Cerebellar nuclear complex (tissue), 1 donor: Measurements from ENCODE around the gene WFDC2.

ENCODE experiments used
- DNase-seq, 2 experiments: peaks; one replicate each; lab custom pipeline; 2025; lab: John Stamatoyannopoulos, UW

Gene WFDC2, protein sequence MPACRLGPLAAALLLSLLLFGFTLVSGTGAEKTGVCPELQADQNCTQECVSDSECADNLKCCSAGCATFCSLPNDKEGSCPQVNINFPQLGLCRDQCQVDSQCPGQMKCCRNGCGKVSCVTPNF

DNA sequence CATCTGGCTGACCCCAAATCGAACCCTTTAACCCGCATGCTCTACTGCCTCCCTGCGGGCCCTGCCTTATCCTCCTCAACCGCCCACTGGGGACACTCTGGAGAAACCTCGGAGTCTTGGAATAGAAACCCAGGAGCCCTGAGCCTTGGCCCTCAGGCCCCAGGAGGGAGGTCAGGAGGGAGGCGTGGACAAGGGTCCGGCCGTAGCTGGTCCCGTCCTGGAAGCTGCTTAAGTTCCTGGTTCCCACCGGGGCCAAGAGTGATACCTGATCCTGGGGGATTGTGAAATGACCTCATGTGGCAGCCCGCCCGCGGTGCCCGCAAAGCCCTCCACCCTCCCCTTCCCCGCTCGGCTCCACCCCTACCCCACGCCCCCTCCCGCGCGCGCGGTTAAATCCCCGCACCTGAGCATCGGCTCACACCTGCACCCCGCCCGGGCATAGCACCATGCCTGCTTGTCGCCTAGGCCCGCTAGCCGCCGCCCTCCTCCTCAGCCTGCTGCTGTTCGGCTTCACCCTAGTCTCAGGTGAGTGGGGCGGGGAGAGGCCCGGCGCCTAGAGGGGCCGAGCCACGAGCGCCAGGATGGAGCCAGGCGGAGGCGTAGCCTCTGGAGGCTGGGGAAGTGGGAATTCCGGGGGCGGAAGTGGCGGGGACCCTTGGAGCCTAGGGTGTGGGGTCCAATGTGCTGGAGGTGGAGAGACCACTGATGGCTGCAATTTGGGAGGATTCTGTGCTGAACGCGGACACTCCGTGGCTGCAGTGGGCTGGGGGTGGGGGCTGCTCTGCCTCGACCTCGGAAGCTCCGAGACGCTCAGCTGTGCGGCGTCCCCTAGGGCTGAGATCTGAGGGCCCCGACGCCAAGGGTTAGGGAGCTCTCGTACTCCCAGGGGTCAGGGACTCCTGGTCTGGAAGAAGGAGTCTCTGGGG is at the start of gene WFDC2:
TSS of gene WFDC2 (plus strand) at position 418 of the 926 bp plus-strand sequence. CDS start at position 447, 29 bp downstream.
- DNase-seq: no peak

- no peak for DNase-seq
Observed at GRCh38 chr20:45420125-45420524, 49.4 kb upstream of the WFDC2 start.

- DNase-seq: no peak
Observed at GRCh38 chr20:45423700-45424099, 45.9 kb upstream of the WFDC2 start.

DNA sequence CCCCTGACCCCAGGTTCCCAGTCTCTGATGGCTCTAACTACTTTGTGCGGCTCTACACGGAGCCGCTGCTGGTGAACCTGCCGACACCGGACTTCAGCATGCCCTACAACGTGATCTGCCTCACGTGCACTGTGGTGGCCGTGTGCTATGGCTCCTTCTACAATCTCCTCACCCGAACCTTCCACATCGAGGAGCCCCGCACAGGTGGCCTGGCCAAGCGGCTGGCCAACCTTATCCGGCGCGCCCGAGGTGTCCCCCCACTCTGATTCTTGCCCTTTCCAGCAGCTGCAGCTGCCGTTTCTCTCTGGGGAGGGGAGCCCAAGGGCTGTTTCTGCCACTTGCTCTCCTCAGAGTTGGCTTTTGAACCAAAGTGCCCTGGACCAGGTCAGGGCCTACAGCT is 44.0 kb upstream of the WFDC2 start:
- no peak for DNase-seq

DNA sequence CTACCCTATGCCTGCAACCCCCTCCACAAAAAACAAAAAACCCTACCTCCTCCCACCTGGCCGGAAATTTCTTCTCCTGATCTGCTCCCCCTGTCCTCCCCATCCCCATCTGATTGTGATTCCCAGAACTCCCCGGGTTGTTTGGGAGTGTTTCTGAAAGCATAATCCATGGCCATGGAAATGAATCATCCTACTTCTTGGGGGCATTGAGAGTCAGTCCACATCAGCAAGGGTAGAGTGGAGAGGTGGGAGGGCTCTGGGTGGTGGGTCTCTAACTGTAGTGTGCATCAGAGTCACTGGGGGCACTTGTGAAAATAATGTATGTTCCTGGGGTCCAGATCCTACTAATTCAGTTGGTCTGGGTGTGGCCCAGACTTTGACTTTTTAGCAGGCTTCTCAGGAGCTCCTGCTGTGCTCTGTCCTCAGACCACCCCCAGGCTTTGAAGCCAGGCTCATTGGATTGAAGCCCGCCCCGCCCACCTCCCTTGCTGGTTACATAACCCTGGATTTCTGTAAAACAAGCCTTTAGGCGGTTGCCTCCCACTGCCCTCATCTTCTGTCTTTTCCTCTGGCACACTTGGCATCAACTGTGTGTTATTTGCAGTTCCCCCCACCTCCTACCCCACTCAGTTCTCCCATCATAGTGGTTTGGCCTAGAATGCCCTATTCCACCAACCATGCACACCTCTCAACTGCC is 43.1 kb upstream of the WFDC2 start:
- no peak for DNase-seq

GRCh38 chr20:45427236-45428149 is 42.1 kb upstream of the WFDC2 start:
- DNase-seq: no peak

GRCh38 chr20:45429618-45430017 is 39.9 kb upstream of the WFDC2 start:
- no peak for DNase-seq

DNA sequence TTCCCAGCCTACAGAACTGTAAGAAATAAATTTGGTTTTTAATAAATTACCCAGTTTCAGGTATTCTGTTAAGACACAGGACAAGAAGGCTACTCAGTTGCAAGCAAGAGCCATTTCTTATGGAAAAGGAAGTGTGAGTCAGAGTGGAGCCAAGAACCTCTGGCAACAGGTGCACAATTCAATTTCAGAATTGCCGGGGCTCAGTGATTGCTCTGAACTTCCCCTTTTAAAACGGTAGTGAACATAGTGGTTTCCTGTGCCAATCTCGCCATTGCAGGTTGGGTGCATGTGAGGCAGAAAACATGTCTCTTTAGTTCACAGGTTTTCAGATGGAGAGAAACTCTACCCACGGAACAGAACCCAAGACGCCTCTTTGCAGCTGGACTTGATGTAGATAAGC is 37.3 kb upstream of the WFDC2 start:
- no peak for DNase-seq

DNA sequence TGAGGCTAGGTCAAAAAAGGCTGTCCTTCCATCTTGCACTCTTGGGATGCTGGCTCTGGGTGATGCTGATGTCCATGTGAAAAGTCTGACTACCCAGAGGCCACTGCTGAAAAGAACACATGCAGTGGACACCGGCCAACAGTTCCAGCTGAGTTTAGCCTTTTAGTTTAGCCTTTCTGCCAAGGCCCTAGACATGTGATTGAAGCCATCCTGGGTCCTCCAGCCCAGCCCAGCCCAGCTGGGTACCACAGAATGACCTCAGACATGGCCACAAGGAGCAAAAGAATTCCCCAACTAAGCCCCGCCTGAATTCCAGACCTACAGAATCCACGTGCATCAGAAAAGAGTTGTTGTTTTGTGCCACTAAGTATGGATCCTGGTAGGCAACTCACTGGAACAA is 36.2 kb upstream of the WFDC2 start:
- DNase-seq: no peak

- no peak for DNase-seq
Observed at GRCh38 chr20:45433976-45434375, 35.6 kb upstream of the WFDC2 start.

- DNase-seq: peak in 1 of 2 experiments; percentile 53
Observed at GRCh38 chr20:45436732-45437485, 32.6 kb upstream of the WFDC2 start.

- no peak for DNase-seq
Observed at GRCh38 chr20:45440424-45440823, 29.1 kb upstream of the WFDC2 start.

DNA sequence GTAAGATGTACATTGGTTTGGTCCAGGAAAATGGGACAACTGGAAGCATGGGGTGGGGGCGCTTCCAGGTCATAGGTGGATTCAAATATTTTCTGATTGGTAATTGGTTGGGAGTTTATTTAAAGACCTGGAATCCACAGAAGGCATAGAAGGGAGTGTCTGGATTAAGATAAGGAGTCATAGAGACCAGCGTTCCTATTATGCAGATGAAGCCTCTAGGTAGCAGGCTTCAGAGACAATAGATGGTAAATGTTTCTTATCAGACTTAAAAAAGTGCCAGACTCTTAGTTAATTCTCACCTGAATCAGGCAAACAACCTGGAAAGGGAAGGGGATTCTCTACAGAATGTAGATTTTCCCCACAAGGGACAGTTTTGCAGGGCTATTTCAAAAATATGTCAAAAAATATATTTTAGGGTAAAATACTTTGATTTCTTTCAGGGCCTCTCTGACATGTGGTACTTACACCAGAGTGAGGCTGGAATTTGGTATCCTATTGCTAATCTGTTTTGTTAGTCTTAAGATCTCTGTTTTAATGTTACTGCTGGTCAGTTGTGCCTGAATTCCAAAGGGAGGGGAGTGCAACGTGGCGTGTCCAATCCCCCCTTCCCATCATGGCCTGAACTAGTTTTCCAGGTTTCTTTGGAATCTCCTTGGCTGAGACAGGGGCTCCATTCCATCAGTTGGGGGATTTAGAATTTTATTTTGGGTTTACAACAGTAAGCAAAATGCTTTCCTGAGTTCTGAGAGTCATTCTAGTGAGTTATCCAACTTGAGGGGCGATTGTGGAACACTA is 28.5 kb upstream of the WFDC2 start:
- DNase-seq: no peak

GRCh38 chr20:45441746-45442145 is 27.8 kb upstream of the WFDC2 start:
- DNase-seq: no peak

DNA sequence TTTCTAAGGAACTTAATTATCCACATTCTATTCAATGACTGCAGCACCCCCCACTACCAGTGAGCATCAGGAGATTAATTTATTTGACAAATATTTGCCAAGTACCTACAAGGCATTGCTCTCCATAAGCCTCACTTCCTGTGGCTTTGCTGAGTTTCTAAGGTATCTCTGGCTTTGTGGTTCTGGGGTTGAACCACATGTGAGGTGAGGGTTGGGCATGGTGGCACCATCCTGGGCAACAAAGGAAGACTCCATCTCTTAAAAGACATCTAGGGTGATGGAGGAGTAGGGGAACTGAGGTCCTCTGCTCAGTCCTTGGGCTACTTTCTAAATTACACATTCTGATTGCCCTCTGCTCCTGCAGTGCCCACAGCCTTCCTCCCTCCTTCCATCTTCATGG is 25.5 kb upstream of the WFDC2 start:
- no peak for DNase-seq

DNA sequence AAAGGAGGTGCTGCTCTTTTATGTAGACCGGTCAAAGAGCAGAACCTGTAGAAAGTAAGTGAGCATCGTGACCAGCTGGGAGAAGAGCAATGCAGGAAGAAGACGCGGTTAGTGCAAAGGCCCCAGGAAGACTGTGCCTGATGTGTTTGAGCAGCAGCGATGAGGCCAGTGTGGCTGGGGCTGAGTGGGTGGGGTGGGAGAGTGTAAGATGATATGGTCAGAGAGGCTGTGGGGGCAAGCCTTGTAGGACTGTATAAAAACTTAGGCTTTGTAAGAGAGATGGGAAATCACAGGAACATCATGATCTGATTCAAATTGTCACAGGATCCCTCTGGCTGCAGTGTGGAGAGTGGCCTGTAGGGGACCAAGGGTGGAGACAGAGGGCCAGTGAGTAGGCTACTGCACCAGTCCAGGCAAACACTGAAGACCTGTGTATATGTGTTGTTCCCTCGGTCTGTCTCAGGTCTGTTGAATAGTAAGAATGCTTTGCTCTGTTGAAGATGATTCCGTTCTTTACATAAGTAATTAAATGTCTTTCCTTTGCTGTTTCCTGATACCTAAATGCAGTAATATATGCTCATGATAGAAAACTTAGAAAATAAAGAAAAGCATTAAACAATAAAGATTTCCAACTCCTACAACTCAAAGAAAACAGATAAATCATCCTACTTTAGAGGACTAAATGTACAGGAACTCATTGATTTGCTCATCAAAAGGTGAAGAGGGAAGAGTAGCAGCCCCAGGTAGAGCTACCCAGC is 23.6 kb upstream of the WFDC2 start:
- DNase-seq: no peak

DNA sequence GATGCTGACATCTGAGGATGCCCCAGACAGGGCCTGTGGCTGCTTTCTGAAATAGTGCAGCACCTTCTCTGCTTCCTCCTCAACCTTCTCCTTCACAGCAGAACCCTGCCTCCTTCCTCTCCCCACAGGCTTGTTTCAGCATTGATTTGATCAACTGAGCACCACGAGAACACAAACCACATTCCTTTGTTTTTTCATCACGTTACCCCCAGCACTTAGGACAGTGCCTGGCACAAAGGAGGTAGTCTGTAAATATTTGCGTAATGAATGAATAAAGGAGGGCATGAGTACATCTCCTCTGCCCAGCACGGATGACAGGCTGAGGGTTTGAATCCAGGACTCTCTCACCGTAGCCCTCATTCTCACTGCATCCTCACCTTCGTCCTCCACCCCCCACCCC is 21.3 kb upstream of the WFDC2 start:
- DNase-seq: no peak

GRCh38 chr20:45449528-45449927 is 20.0 kb upstream of the WFDC2 start:
- no peak for DNase-seq

DNA sequence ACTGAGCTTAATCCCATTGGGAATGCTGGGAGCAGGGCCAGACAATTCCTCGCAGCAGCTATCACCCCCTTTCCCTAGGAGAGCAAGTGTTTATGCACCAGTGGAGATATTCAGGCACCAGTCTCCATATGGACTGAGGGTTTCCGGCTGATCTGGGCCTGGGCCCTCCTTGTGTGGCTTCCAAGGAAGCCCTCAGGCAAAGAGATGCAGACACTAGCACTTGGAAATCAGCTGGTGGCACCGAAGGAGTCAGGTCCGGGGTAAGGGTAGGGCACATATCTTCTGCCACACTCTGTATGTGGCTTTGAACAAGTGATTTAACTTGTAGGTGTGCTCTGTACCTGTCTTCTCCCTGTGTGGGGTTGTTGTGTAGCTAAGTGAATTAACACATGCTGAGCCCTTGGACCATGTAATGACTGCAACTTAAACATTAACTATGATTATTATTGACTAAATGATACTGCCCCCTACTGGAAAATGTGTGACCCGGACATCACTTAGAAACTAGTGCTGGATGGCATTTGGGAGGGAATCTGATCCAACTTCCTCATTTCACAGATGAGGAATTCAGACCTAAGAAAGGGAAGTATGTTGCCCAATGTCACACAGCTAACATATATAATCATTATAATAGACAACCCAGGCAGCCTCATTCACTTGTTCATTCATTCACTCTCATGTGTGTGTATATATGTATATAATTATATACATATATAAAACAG is 19.3 kb upstream of the WFDC2 start:
- no peak for DNase-seq
